ENCODE results near the gene PHB1.
"Not testable (repeated sequence)": the region's sequence is repeated elsewhere in the genome, so short reads cannot be mapped to it uniquely, and the experiment has no call there.

The PHB1 gene

GRCh38 chr17:49403514-49404289 lies 11.0 kb downstream of the PHB1 start:
- DNase-seq = peak in 1 of 2 donors; percentile 29

- no peak for DNase-seq
Observed at GRCh38 chr17:49402706-49403105, 12.0 kb downstream of the PHB1 start.

GRCh38 chr17:49401971-49402611 lies 12.6 kb downstream of the PHB1 start:
- DNase-seq = no peak

- no peak for DNase-seq
Observed at GRCh38 chr17:49399995-49400394, 14.7 kb downstream of the PHB1 start.

GRCh38 chr17:49397586-49397985 lies 17.1 kb downstream of the PHB1 start:
- no peak for DNase-seq

- DNase-seq = peak in 1 of 2 donors; percentile 40
Observed at GRCh38 chr17:49393491-49394255, 21.0 kb downstream of the PHB1 start.

- peak in 1 of 2 donors; percentile 44 for DNase-seq
Observed at GRCh38 chr17:49390548-49391324, 23.9 kb downstream of the PHB1 start.

GRCh38 chr17:49389514-49390347 lies 25.0 kb downstream of the PHB1 start:
- not testable (repeated sequence) for DNase-seq

- DNase-seq = no peak
Observed at GRCh38 chr17:49388692-49389513, 25.8 kb downstream of the PHB1 start.

- no peak for DNase-seq
Observed at GRCh38 chr17:49388290-49388640, 26.4 kb downstream of the PHB1 start.

- no peak for DNase-seq
Observed at GRCh38 chr17:49387498-49388289, 27.0 kb downstream of the PHB1 start.

- no peak for DNase-seq
Observed at GRCh38 chr17:49386373-49386772, 28.3 kb downstream of the PHB1 start.

GRCh38 chr17:49384951-49385350 lies 29.7 kb downstream of the PHB1 start:
- DNase-seq = no peak

- DNase-seq = no peak
Observed at GRCh38 chr17:49383060-49383459, 31.6 kb downstream of the PHB1 start.

GRCh38 chr17:49382556-49382955 lies 32.1 kb downstream of the PHB1 start:
- DNase-seq = no peak

GRCh38 chr17:49381793-49382192 lies 32.9 kb downstream of the PHB1 start:
- no peak for DNase-seq

GRCh38 chr17:49381033-49381432 lies 33.6 kb downstream of the PHB1 start:
- DNase-seq = no peak

- no peak for DNase-seq
Observed at GRCh38 chr17:49379926-49380325, 34.8 kb downstream of the PHB1 start.

GRCh38 chr17:49378311-49378710 lies 36.4 kb downstream of the PHB1 start:
- no peak for DNase-seq

- no peak for DNase-seq
Observed at GRCh38 chr17:49375544-49375943, 39.1 kb downstream of the PHB1 start.

Data from bone marrow (tissue), 2 donors.